Right lung (tissue), 10 donors: ENCODE data around the gene GABRB2. TPM values are rescaled to one million over a fixed set of nuclear protein-coding genes. Genes with fewer than 3 reads are reported as not detected.
"Not testable (repeated sequence)": the region's sequence is repeated elsewhere in the genome, so short reads cannot be mapped to it uniquely, and the experiment has no call there.

ENCODE experiments used
- DNase-seq, 2 donors: peaks; one replicate each; pipeline ENCODE4 v3.0.0-alpha.2; 2013
- long read RNA-seq, 8 donors: transcript quantifications; one replicate each; lab custom pipeline, GENCODE V29; 2026
- polyA plus RNA-seq, 5 donors: library from polyadenylated mRNA; unstranded; fragments of 120-200 nt; gene quantifications; one replicate each; pipeline versions ENCODE4 v1.2.1 to v1.2.3, GENCODE V29; 2013; ENCODE audit warnings: inconsistent platforms in 1 of 5, low replicate concordance in 1 of 5; ENCODE audit not compliant: insufficient read length in 5 of 5, insufficient read depth in 1 of 5

Gene GABRB2
- polyA plus RNA-seq, result 1 to 10 TPM; 1.1 to 2.9 (median 1.8) TPM
- long read RNA-seq, donor 1, result 0 reads
- long read RNA-seq, donor 2, result 0 reads
- long read RNA-seq, donor 3, result 0 reads
- long read RNA-seq, donor 4, result 0 reads
- long read RNA-seq, donor 5, partial matches to known transcripts, result 0 of 1 reads
- long read RNA-seq, donor 5, other reads (novel, unspliced or antisense), result 0 of 1 reads
- long read RNA-seq, donor 6, result 0 reads
- long read RNA-seq, donor 7, result 0 reads
- long read RNA-seq, donor 8, result 0 reads

DNA sequence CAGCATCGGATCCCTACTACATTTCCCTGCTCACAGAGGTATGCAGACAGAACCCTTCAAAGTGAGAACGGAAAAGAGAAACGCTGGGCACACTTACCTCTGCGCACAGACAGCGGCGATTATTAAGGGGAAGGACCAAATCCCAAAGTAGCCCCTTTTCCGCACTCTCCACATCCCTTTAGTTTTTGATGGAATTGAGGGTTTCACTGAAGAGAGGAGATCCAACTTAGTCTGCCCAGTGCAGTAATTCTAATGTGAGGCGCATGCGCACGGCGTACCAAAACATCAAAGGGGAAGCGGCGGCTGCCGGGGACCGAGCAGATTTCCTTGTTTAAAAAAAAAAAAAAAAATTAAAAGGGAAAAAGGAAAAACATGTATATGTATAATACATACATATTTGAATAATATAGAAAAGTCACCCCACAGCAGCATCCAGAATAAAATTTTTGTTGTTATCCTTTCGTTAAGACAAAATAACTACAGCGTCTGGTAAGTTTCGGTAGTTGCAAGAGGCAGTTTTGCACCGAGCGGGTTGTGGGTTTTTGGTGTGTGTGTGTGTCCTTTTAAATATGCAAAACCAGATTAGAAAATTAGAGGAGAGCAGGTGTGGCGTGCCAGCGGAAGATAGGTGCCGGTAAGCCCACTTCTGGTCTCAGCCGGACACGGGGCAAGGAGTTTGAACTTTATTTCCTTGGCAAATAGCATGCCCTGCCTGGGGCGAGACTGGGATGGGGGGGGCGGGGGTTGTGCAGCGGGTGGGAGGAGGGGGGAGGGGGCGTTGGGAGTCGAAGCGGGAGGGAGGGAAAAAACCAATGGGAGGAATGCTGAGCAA, at the start of gene GABRB2:
Gene GABRB2 (minus strand): TSS at position 256 of the 832 bp plus-strand sequence. CDS start 82 bp downstream, at position 174.
- DNase-seq, result peak; percentile 54 to 61

DNA sequence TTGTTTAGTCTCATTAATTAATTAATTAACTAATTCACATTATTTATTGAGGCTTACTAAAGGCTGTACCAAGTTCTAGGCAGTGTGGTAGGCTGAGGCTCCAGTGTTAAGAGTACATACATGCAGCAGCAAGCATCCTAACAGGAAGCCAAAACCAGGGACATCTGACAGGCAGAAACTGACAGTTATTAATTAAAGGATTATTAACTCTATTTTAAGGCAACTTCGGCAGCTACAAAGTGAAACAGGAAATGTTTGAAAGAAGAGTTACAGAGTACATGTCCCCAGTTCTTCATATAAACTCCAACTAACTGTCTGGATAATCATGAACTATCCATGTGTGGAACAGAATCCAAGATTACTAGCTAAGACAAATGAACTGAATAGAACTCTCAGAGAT, 39.3 kb upstream of the GABRB2 start:
- no peak for DNase-seq

DNA sequence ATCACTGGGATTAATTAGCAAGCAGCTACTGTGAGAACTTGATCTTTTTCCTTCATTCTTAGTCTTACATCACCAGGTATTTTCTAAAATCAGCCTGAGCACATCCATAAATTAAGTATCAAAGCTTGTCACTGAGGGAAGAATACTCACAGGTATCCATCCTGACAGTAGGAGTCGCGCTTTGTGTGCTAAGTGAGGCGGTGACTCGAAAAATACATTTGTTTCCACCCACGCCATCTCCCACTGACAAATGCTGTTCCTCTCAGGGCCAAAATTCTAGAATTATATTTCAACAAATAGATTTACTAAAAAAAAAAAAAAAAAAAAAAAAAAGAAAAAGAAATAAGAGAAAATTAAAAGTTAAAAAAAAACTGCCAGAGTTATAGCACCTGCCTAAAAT, 34.1 kb upstream of the GABRB2 start:
- no peak for DNase-seq

DNA sequence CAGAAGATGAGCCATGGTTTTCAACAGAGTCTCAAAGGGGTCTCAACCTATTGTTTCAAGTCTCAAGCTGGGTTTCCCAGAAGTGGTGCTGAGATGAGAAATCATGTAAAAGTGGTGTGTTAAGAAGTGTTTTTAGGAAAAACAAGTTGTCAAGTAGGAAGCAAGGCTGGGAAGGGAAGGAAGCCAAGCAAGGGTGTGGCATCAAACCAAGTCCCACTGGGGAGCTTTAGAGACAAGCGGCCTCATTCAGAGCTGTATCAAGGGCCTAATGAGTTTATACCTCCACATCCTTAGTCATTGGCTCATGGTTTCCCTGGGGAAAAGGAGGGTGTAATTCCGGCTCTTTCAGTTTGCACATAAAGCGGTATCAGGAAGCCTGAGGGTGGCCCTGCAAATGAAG, 26.4 kb upstream of the GABRB2 start:
- no peak for DNase-seq

DNA sequence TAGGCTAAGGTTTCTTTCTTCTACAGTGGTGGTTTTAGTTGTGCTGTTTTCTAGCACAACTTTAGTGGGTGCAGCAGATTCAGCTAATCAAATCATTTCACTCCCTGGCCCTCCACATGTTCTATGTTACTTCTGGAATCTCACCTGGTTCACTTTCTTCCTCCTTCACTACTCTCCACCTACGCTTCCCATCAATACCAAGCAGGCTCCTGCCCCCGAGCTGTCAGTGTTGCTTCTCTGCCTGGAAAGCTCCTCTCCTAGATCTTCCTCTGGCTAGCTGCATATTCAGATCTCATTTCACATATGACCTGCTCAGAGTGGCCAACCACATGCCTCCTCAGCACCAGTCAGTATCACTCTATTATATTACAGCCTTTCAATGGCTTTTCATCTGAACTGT, 19.6 kb upstream of the GABRB2 start:
- no peak for DNase-seq

DNA sequence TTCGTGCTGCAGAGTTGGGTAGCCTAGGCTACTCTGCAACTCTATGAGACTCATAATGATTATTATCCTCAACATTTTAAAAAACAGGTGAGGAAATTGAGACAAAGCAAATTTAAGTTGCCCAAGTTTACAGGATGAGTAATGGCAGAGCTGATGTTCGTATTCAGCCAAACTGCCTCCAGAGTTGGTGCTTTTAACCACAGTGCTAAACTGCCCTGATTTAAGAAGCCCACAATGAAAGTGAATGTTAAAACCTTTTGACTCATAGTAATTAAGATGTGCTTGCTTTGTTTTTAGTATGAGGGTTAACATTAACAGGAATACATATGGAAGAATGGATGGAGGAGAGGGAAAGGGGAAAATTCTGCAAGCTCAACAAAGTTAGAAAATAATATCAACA, 15.9 kb upstream of the GABRB2 start:
- no peak for DNase-seq

GRCh38 chr5:161549106-161549505, 2.6 kb upstream of the GABRB2 start:
- DNase-seq, result no peak

- no peak for DNase-seq
Measured at GRCh38 chr5:161548487-161549094, 2.1 kb upstream of the GABRB2 start.

- DNase-seq, result no peak
Measured at GRCh38 chr5:161547738-161548486, 1.4 kb upstream of the GABRB2 start.

GRCh38 chr5:161547406-161547737, 847 bp upstream of the GABRB2 start:
- DNase-seq, result no peak

DNA sequence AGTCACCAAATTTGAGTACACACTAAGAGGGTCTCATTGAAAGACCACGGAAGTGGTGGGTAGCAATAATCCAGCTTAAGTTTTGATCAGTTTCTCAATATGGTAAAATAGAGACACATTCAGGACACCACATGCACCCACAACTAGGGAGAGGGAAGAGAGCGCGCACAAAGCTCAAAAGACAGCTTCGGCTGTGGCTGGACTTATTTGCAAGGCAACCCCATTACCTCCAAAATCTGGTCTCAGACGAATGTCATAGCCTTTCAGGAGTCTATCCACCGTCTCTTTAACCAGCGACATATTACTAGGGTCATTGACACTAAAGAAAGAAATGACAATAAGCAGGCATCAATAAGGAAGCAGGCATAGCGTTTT, 443 bp downstream of the GABRB2 start:
- no peak for DNase-seq

DNA sequence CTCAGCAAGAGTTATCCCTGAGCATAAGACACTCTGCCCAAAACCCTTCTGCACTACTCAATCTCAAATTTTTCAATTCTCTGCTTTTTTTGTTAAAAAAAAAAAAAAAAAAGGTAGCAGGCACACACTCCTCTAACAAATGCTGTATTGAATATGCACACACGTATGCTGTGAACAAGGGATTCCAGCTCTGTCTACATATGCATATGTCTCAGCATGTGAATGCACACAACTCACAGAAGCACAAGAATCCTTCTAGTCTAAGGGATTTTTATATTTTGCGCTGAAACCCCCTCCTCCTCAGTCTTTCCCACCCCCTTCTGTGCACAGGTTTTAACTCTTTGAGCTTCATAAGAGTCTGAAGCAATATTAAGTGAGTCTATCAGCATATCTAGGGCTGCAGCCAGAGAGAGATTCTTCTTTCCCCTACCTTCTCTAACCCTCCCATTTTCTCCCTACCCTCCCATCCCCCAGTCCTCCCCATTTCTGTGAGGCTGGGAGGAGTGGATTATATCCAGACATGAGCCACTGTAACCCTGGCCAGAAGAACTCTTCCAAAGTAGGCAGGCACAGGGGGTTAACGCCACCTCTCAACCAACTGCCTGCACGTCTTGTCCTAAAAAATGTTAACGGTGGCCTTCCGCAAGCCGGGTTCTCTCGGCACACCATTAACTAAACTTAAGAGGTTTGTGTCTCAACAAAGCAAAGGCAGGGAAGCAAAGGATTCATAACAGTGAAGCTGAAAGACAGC, 1.0 kb downstream of the GABRB2 start:
- DNase-seq, result no peak

GRCh38 chr5:161544350-161544765, 2.2 kb downstream of the GABRB2 start:
- DNase-seq, result no peak

DNA sequence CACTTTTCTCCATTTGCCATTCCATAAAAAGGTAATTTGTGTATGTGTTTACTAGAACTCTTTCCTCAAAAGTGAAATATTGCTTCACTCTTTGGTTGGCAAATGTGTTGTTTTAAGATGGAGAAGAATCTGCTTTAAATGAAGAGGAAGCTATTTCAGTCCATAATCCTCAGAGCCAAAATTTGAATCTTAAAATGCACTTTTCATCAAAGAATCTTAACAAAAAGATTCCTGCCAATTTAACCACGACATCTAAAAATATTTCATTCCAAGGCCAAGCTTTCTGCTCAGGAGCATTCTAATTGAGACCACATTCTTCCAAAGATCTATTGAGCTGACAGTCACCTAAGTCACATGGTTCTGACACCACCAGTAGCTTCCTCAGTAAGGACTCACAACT, 7.5 kb downstream of the GABRB2 start:
- DNase-seq, result no peak

- DNase-seq, result no peak
Measured at GRCh38 chr5:161535762-161536161, 10.8 kb downstream of the GABRB2 start.

- DNase-seq, result no peak
Measured at GRCh38 chr5:161530700-161531099, 15.8 kb downstream of the GABRB2 start.

- DNase-seq, result peak; percentile 9 to 11
Measured at GRCh38 chr5:161513942-161514341, 32.6 kb downstream of the GABRB2 start.

- no peak for DNase-seq
Measured at GRCh38 chr5:161507591-161507990, 38.9 kb downstream of the GABRB2 start.

DNA sequence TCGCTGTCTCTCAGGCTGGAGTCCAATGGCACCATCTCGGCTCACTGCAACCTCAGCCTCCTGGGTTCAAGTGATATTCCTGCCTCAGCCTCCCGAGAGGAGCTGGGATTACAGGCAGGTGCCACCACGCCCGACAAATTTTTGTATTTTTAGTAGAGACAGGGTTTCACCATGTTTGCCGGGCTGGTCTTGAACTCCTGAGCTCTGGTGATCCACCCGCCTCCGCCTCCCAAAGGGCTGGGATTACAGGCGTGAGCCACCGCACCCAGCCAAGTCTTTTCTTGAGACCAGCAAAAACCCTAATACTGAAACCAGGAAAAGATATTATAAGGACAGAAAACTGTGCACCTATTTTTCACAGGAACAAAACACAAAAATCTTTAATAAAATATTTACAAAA, 41.4 kb downstream of the GABRB2 start:
- DNase-seq, result not testable (repeated sequence)

GRCh38 chr5:161498531-161498930, 48.0 kb downstream of the GABRB2 start:
- no peak for DNase-seq

DNA sequence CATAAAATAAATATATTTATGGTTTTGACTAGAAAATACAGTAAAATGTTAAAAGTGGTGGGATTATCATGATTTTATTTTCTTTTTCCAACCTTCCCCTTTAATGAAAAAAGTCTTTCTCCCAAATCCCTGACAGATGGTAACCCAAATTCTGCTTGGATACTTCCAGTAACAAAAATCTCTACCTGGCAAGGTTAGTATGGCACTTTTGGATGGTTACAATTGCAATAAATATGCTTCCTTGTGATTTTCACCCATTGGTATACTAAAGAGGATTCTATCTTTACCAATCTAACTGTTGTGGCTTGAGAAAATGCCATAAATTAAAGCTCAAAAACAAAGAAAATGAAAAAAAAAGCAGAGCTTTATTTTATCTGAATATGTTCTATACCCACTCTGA, 62.8 kb downstream of the GABRB2 start:
- DNase-seq, result no peak

GRCh38 chr5:161481922-161482321, 64.6 kb downstream of the GABRB2 start:
- DNase-seq, result no peak
